GM18907 (cell line): ENCODE results near the gene C2CD3.

Experiments
- ATAC-seq: cut with Tn5 transposase; IDR thresholded peaks from one replicate; pipeline ENCODE4 v1.9.1; 2021; ENCODE audit warnings: mild to moderate bottlenecking, moderate library complexity; ENCODE audit not compliant: unreplicated experiment

The C2CD3 gene

GRCh38 chr11:74021998-74022397, 148.8 kb downstream of the C2CD3 start:
- ATAC-seq = no peak

DNA sequence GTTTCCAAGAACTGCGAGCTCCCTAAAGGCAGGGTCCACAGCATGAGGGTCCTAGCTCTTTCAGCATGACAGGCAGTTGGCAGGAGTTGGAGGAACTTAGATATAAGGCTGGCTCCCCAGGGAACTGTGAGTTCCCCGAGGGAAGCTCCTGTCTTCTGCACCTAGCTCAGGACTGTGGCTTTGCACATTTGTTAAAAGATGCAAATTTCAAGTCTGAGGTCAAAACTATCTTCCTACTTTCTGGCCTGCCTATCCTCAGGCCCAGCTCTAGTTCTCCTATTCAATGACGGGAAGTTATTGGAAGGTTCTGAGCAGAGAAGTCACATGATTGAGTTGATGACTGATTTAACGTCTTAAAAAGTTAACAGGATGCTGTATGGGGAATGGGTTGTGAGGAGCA, 150.3 kb downstream of the C2CD3 start:
- no peak for ATAC-seq

- ATAC-seq = no peak
Observed at GRCh38 chr11:74019860-74020259, 150.9 kb downstream of the C2CD3 start.

DNA sequence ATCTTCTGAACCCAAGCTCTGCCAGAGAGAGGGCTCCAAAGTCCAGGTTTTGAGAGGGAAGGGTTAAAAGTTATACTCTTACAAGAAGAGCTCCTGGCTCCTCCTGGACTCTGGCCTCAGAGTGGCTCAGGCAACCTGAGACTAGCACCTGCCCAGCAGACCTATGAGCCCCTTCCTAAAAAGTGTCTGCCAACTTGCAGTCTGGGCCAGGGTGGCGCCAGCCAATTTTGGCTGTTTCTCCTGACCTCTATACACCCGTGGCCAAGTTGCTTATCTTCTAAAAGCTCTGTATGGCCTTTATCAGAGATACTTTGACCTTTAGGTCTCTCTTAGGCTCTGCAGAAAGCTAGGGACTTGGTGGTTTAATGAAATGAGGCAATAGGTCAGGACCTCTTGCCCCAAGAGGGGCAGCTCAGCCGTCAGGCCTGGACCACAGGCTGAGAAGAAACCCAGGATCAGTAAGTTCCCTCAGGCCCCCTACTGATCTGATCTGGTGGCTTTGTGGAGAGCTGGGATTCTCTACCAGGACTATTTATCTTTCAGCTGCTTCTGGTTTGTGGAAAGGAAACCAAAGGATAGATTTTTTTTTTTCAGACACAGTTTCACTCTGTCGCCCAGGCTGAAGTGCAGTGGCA, 151.6 kb downstream of the C2CD3 start:
- ATAC-seq = no peak

GRCh38 chr11:74018331-74019005, 152.3 kb downstream of the C2CD3 start:
- no peak for ATAC-seq

DNA sequence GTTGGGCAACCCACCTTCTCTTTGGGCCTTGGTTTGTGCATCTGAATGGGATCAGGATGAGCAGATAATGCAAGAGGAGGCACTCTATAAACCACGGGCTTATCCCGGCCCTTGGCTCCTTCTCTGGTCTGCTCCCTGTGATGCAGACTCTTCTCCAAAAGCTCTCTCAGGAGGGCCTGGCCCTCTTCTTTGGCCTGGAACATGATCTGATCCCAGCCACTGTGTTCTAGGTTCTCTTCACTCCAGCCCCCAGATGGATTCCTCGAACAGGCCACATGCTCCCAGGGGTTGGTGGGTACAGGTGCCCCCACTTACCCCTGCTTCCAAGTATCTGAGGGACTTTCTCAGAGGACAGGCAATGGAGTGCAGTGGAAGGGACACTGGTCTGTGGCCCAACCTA, 153.2 kb downstream of the C2CD3 start:
- no peak for ATAC-seq

DNA sequence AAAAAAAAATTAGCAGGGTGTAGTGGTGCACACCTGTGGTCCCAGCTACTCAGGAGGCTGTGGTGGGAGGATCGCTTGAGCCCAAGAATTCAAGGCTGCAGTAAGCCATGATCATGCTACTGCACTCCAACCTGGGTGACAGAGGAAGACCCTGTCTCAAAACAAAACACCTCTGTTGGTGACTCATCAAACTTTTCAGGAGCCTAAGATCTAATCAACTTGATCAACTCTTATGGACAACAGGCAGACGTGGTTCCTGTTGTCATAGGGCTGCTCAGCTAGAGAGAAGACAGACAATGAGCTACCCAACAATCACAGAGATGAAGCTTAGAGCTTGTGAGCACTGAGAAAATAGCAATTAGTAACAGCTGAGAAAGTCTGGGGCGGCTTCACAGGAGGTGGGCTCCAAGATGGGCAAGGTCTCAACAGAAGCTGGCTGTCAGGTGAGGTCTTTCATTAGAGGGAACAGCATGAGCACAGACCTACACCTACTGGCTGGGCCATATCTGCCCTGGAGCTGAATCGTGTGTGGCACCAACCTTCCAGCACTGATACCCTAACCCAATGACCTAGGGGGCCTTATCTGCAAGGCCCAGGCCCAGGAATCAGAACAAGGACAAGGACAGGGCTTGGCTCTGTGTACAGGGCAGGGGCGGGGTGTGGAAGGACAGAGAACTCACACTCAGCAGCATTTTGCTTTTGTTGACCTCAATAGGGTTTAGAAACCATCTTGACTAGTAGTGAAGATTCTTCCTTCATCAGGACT, 154.7 kb downstream of the C2CD3 start:
- ATAC-seq = no peak

GRCh38 chr11:74014880-74015279, 155.9 kb downstream of the C2CD3 start:
- ATAC-seq = no peak

GRCh38 chr11:74013141-74013540, 157.7 kb downstream of the C2CD3 start:
- ATAC-seq = no peak

GRCh38 chr11:74012074-74012809, 158.6 kb downstream of the C2CD3 start:
- ATAC-seq = no peak

- peak; percentile 73 for ATAC-seq
Observed at GRCh38 chr11:74011360-74012073, 159.3 kb downstream of the C2CD3 start.

DNA sequence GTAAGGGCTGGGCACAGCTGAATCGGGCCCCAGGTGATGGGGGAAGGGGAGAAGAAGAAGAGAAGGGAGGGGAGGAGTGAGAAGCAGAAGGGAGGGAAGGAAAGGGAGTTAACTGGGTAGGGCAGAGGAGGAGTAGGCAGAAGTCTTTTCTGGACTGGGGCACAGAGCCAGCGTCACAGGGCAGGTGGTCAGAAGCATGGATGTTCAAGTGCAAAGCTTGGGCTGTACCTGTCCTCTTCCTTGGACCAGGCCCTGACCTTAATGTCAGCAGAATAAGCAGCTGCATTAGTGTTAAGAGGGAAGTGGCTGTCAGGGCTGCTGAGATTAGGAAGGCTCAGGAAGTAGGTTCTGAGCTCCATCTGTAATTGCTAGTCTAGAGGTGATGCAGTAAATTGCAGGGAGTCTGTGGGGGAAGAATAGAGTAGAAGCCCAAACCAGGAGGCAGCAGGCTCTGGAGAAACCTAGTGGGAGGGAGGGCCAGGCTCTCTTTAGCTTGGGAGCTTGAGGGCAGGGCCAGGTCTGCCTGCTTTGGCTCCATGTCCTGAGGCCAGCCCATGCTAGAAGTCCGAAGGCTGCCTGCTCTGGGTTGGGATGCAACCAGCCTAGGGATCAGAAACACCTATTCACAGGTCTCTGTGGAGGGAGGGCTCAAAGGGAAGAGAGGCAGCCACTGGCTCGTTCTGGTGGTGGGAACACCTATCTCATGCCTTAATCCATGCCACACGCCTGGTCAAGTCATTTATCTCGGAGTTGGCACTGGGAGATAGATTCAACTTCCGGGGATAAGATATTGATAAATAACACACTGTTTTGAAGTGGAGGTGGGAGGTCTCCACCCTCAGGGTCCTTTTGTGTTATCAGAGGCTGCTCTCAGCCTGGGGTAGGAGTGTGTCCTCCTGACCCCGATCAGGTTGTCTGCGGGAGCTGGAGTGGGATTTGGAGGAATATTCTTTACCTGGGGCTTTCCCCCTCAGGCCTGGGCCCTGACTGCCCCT, 160.2 kb downstream of the C2CD3 start:
- ATAC-seq = no peak

DNA sequence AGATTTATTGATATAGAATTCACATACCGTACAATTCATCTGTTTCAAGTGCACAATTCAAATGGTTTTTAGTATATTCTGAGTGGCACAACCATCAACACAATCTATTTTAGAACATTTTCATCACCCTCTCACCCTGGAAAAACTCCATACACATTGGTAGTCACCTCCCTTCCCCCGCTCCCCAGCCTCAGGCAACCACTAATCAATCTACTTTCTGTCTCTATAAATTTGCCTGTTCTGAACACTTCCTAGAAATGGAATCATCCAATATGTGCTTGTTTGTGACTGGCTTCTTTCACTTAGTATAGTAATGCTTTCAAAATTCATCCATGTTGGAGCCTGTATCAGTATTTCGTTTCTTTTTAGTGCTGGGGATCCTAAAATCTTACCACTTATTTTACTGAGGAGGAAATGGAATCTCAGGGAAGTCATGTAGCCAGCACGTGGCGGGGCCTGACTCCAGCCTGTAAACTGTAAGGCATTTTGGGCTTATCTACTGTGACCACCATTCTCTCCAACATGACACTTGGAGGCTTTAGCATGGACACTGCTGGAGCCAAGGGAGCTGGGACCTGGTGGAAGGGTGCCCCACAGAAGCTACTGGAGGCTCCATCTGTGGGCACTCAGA, 161.0 kb downstream of the C2CD3 start:
- ATAC-seq = no peak

DNA sequence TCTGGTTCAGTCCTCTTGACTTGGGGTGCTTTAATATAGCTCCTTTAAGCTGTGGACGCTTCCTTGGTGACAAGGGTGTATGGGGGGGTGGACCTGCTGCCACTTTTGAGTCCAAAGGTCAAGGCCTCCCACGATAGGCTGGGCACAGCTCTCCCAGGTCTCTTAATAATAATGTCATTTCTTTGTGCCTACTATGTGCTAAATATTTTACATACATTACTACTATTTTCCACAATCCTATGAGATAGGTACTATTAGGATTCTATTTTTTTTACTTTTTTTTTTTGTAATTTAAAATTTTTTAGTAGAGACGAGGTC, 161.6 kb downstream of the C2CD3 start:
- ATAC-seq = no peak

DNA sequence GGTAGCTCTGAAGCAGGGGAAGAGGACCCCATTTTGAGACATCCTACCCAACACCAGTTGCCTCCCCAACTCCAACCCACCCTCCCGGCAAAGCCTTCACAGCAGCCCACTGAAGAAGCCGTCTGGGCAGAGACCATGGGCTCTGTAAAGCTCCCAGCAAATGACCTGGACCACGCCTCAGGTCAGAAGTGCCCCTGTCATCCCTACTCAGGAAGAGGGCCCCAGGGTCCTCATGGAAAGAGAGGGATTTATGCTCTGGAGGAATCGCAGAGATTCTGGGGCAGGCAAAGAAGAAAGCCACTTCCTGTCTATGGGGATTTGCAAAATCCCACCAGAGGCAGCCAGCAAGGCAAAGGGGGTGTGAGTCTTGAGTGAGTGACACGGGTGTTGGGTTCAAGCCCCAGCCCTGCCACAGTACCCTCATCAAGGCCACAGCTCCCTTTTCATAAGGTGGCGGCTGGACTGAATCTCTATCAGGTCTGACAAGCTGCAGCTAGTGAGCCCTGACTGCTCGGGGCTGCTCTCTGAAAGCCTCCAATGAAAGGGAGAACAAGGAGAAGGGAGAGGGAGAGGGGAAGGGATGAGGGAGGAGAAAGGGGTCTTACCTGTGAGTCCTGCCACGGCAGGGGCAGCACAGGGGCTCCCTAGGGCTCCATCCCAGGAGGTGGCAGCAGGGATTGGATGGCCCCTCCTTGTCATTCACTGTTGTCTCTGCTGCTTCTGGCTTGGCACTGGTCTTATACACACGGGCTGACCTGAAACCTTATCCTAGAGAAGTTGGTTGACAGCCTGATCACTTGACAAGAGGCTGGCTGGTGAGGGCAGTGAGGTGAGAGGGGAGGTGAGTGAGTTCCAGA, 162.2 kb downstream of the C2CD3 start, which contains the start of gene UCP3:
Gene UCP3, minus strand, starts transcription at position 713 of the 857 bp plus-strand sequence. CDS start 2,043 bp downstream, outside the sequence.
- ATAC-seq = no peak

DNA sequence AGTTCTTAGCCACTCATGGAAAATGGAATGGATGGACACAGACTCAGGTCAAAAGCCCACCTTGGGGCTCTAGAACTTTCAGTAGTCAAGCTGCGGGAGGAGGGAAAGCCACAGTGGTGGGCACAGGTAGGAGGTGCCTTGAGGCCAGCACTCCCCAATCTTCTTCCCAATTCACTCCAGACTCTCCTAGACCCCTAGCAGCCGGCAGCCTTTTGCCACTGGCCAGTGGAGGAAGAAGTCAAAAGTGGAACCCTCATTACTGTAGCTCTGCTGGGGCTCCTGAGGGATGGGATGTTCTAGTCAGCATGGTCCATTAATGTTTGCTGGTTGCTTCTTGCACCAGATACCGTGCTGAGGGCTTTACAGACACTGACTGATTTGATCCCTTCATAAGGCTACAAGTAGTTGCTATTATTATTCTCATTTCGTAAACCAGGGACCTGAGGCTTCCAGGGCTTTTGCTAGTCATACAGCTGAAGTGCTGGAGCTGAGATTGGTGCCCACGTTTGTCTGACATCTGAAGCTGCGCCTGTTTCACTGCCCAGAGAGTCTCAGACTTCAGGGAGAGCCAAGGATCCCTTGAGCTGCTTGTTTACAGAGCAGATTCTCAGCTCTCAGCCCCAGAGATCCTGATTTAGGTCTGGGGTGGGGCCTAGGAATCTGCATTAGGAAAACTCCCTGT, 163.0 kb downstream of the C2CD3 start:
- no peak for ATAC-seq

DNA sequence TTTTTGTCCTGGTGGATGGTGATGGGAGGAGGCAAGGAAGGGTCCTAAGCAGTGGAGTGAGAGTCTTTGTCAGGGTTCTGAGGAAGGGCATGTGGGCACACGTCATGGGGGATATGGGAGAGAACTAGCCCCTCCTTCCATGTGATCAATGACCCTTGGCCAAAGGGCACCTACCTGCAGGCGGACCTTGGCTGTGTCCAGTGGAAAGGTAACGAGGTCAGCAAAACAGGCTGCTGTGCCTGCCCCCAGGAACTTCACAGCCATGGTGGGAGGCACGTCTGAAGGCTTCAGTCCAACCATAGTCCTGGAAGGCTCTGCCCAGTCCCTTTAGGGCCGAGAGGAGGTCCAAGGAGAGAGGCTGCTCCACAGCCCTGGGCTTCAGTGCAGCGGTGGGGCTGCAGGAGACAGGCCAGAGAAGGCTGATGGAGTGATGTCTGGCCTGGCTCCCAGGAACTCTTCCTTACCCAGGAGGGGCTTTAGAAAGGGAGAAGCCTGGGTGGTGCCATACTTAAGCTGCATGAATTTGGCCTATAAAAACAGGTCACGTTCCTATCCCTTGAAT, 164.0 kb downstream of the C2CD3 start:
- no peak for ATAC-seq
